Stimulated activated CD8-positive, alpha-beta memory T cell treated with anti-CD3 and anti-CD28 coated beads, Interleukin-4, amount 100 ng/mL, for 24 hours (primary cell): ENCODE data around the gene MYO7B.

Experiments used
- DNase-seq: peaks from one replicate; pipeline ENCODE4 v3.0.0-alpha.2; 2020; ENCODE audit warnings: low read depth

MYO7B gene

DNA sequence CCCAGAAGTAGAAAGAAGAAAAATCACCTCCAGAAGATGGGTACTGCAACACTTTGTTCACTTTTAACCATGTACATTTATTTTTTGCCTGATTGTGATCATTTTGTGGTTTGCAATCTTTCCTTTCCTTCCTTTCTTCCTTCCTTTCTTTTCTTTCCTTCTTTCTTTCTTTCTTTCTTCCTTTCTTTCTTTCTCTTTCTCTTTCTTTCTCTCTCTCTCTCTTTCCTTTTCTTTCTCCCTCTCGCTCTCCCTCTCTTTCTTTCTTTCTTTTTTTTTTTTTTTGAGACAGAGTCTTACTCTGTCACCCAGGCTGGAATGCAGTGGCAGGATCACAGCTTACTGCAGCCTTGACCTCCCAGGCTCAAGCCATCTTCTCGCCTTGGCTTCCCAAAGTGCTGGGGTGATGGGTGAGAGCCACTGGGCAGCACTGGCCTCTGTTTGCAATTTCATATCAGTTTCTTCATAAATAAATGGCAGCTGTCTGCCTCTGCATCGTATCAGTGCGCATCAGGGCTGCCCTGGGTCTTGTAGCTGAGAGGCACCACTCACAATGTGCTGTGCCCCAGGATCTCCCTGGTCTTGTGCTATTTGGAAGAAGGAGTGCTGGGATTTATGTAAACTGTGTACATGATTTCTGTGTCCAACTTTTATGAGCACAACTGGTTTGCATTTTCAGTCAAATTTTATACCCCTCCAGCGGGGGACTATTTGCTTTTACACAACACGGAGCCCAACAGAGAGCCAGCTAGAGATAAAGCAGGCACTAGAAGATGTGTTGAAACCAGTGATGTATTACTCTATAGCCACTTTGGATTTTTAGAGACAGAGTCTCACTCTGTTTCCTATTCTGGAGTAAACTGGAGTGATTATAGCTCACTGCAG, 146.7 kb downstream of the MYO7B start:
- no peak for DNase-seq

DNA sequence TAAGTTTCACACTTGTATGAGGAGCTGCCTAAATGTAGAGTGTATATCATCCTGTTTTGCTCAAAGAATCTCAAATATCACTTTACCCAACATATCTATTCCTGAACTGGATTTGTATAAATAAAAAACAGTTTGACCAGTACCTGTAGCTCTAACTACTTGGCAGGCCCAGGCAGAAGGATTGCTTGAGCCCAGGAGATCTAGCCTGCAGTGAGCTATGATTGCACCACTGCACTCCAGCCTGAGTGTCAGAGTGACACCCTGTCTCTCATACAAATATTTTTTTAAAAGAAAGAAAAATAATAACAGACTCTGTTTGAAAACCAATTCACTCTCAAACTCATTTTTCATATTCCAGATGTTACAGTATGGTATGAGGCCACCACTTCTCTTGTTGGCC, 147.6 kb downstream of the MYO7B start:
- DNase-seq = no peak

DNA sequence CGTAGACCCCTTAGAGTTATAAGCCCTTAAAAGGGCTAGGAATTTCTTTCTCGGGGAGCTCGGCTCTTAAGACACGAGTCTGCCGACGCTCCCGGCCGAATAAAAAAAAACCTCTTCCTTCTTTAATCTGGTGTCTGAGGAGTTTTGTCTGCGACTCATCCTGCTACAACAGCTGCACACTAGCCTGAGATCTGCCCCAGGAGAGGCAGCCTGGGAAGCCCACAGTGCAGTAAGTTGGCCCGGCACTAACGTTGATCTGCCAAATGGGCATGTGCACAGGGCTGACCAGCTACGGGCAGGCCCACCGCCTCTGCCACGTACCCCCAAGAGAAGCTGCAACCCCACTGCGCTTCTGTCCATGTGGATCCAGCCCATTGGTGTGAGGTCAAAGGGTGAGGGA, 148.3 kb downstream of the MYO7B start:
- DNase-seq = no peak

DNA sequence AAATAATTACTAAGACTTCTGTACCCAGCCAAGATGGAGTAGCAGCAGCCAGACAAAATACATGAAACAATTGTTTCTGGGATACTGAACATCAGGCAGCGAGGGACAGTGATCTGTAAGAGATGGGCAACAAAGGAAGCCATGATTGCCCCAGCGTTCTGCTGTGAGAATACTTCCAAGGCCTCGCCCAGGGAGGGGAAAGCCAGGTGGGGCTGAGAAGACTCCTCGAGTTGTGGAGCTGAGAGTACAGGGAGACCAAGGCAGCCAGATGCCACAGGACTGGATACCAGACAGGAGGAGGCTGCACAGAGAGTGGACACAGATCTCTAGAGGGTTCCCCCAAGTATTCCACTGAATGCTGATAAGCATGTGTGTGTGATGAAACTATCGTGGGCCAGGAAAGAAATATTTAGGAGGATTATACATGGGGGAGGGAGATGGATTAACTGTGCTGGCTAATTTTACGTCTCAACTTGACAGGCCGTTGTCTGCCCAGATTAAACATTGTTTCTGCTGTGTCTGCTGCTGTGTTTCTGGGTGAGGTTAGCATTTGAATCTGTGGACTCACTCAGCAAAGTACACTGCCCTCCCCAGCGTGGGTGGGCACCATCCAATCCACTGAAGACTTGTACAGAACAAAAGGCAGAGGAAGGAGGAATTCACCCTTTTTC, 150.1 kb downstream of the MYO7B start:
- no peak for DNase-seq
